Mammary microvascular endothelial cell (primary cell): ENCODE data around the gene PLA2G4C. TPM values are rescaled to one million over a fixed set of nuclear protein-coding genes. Genes with fewer than 3 reads are reported as not detected.

Experiments used
- total RNA-seq: library from RNA; depleted of rRNA; stranded (reverse); fragments of >200 nt; gene quantifications from 2 replicates; pipeline ENCODE4 v1.2.3, GENCODE V29; 2015

PLA2G4C gene, protein sequence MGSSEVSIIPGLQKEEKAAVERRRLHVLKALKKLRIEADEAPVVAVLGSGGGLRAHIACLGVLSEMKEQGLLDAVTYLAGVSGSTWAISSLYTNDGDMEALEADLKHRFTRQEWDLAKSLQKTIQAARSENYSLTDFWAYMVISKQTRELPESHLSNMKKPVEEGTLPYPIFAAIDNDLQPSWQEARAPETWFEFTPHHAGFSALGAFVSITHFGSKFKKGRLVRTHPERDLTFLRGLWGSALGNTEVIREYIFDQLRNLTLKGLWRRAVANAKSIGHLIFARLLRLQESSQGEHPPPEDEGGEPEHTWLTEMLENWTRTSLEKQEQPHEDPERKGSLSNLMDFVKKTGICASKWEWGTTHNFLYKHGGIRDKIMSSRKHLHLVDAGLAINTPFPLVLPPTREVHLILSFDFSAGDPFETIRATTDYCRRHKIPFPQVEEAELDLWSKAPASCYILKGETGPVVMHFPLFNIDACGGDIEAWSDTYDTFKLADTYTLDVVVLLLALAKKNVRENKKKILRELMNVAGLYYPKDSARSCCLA
- total RNA-seq = 91.2 and 93.5 TPM in 2 replicates

DNA sequence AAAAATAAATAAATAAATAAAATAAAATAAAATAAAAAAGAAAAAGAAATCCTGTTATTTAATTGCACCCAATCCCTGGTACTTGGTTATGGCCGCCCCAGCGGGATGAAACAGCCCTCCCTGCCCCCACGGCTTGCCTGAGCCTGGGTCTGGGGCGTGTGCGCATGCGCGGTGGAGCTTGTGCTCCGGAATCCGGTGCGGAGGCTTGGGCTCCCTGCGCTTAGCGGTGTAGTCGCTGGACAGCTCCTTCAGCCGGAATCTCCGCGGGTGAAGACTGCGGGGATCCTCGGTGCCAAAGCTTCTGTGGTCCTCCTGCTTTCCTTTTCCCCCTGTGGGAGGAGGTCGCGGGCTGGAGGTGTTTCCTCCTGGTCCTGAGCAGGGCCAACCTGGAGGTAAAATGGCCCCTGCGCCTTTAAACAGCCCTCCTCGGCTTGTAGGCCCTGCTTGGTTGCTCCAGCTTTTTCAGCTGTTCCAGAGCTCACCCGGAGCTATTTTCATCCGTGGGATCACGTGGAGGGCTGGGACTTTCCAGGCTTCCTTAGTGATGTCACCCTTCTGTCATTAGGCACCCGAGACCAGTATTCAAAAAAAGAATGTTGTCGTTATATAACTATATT is at the start of gene PLA2G4C:
Gene PLA2G4C, minus strand, starts transcription at position 468 of the 617 bp plus-strand sequence. CDS start 4,288 bp downstream, outside the sequence.

GRCh38 chr19:48043675-48044258 is 66.8 kb downstream of the PLA2G4C start, which contains the start of gene CABP5:
Gene CABP5 (minus strand): TSS chr19:48044079. CDS start chr19:48043922, 157 bp downstream.

Other genes with a start within 250 kb of the PLA2G4C start
- gene SULT2A1, start 224.5 kb downstream of the PLA2G4C start, total RNA-seq = not detected in 2 replicates
- not detected in 2 replicates for gene BSPH1, start 118.6 kb downstream of the PLA2G4C start, total RNA-seq
- gene ELSPBP1, start 116.2 kb downstream of the PLA2G4C start, total RNA-seq = not detected in 2 replicates
- gene CABP5, start 66.7 kb downstream of the PLA2G4C start, total RNA-seq = not detected in 2 replicates
- 50.4 and 81.1 TPM in 2 replicates for gene LIG1, start 59.5 kb upstream of the PLA2G4C start, total RNA-seq
- gene ZSWIM9, start 59.9 kb upstream of the PLA2G4C start, total RNA-seq = 2.8 and 3.1 TPM in 2 replicates
- 63.4 and 69.2 TPM in 2 replicates for gene CARD8, start 145.1 kb upstream of the PLA2G4C start, total RNA-seq
- 1.8 and 1.9 TPM in 2 replicates for gene ZNF114, start 159.3 kb upstream of the PLA2G4C start, total RNA-seq
- gene EMP3, start 214.7 kb upstream of the PLA2G4C start, total RNA-seq = 30.1 and 45.4 TPM in 2 replicates